ENCODE measurements around the gene TNNI2. TPM values are rescaled to one million over a fixed set of nuclear protein-coding genes. Genes with fewer than 3 reads are reported as not detected.

The TNNI2 gene
- total and polyA plus RNA-seq, 12 donors, result 0.55 to 21.8 (median 2.4) TPM; not detected in 3

GRCh38 chr11:1880746-1881441 lies 42.1 kb downstream of the TNNI2 start:
- Histone ChIP-seq H3K9me3 (replicated peaks in 1 of 3) (no peaks in the 10 kb centered on the region), H3K4me3 (no peak overlapping the region), H3K27me3 (no peaks in the 10 kb centered on the region), H3K4me1 (replicated peaks in 1 of 2) (peaks cover 9 to 42% of the 10 kb centered on the region in 2 donors), H3K36me3 (replicated peaks in 1 of 2) (peaks cover 0 to 34% of the 10 kb centered on the region in 2 donors), H3K27ac (peak overlapping the region; percentile 31 to 97 (median 69))
- DNase-seq, result peak in 1 of 7 donors; percentile 21
- WGBS, 4 donors, result 67 to 90% (median 72%) methylated on average over 2 to 9 of the region's 9 CpGs; no CpG with 5 or more reads in 1 of the 4 donors
- TF ChIP-seq, protein P1, sequence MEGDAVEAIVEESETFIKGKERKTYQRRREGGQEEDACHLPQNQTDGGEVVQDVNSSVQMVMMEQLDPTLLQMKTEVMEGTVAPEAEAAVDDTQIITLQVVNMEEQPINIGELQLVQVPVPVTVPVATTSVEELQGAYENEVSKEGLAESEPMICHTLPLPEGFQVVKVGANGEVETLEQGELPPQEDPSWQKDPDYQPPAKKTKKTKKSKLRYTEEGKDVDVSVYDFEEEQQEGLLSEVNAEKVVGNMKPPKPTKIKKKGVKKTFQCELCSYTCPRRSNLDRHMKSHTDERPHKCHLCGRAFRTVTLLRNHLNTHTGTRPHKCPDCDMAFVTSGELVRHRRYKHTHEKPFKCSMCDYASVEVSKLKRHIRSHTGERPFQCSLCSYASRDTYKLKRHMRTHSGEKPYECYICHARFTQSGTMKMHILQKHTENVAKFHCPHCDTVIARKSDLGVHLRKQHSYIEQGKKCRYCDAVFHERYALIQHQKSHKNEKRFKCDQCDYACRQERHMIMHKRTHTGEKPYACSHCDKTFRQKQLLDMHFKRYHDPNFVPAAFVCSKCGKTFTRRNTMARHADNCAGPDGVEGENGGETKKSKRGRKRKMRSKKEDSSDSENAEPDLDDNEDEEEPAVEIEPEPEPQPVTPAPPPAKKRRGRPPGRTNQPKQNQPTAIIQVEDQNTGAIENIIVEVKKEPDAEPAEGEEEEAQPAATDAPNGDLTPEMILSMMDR (IDR thresholded peaks at IDR 0.05), result no peak
- no peak for TF ChIP-seq POLR2A (IDR thresholded peaks at IDR 0.05)
- intact Hi-C loops (cut with DNase I), result loop anchor here (5.0 kb wide), 2 partner anchors 36 to 271 kb away; partner anchors contain the start of gene TNNT3 (in 1 of the 2)

GRCh38 chr11:1881442-1882264 lies 42.9 kb downstream of the TNNI2 start:
- intact Hi-C loops (cut with DNase I), result loop anchor here (5.0 kb wide), 2 partner anchors 36 to 271 kb away; partner anchors contain the start of gene TNNT3 (in 1 of the 2)
- 55 to 100% (median 64%) methylated on average over 2 to 43 of the region's 43 CpGs for WGBS, 4 donors
- H3K4me1 ChIP-seq (replicated peaks in 1 of 2), result peaks cover 1 to 35% of the 10 kb centered on the region in 2 donors

DNA sequence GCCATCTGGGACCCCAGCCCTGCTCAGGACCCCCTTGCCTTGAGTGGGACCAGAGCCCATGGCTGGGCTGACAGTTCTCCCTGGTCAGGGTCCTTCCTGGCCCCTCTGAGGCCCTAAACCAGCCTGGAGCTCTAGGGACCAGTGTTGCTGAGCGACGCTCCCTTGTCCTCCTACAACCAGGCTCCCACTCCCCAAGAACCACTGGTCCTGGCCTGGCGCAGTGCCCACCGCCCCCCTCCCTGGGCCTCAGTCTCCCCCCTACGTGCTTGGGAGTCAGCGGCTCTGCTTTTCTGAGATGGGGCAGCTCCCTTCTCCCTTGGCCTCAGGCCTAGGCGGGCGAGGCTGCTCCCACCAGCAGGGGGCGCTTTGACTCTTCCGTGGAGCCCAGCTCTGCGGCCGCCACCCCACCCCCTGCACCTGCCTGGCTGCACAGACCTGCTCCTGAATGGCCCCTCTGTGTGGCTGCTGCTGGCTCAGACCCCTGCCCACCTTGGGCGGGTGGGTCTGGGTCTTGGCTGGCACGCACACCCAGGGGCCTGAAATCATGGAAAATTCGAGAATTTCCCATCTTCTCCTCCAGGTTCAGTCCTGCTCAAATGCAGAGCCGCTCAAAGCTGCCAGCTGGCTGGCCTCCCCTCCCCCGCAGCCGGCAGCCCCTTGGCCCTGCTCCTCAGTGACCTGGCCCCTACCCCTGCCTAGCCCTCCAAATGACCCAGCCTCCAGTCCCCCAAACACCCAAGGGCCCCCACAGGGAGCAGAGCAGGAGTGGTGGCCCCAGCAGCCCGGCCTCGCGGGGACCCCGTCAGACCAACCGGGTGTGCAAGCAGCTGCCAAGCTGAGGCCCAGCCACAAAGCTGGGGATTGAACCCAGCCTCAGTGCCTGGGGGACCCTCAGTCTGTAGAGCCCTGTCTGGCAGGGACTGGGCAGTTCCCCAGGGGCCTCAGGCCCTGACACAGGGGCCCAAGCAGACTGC lies 43.8 kb downstream of the TNNI2 start:
- Histone ChIP-seq H3K9me3 (replicated peaks in 1 of 3) (no peaks in the 10 kb centered on the region), H3K4me3 (no peak overlapping the region), H3K4me1 (replicated peaks in 1 of 2) (peaks cover 0 to 26% of the 10 kb centered on the region in 2 donors), H3K27me3 (no peaks in the 10 kb centered on the region), H3K36me3 (replicated peaks in 1 of 2) (peaks cover 0 to 49% of the 10 kb centered on the region in 2 donors), H3K27ac (peak overlapping the region in 3 of 5 donors; percentile 26 to 97 (median 76))
- WGBS, 4 donors, result 18 to 39% (median 34%) methylated on average over 9 to 23 of the region's 23 CpGs
- intact Hi-C loops (cut with DNase I), result loop anchor here (5.0 kb wide), 2 partner anchors 35 to 270 kb away; partner anchors contain the start of gene TNNT3 (in 1 of the 2)
- peak; percentile 73 to 88 (median 82) for DNase-seq
- TF ChIP-seq, protein P1 (IDR thresholded peaks at IDR 0.05), result peak; percentile 81 to 93 (median 86)
- no peak for TF ChIP-seq POLR2A (IDR thresholded peaks at IDR 0.05)

More at GRCh38 chr11:1881442-1882264, 42.9 kb downstream of the TNNI2 start:
- Histone ChIP-seq H3K27ac (peak overlapping the region in 4 of 5 donors; percentile 31 to 97 (median 65)), H3K4me3 (no peak overlapping the region), H3K9me3 (replicated peaks in 1 of 3) (no peaks in the 10 kb centered on the region), H3K27me3 (no peaks in the 10 kb centered on the region), H3K36me3 (replicated peaks in 1 of 2) (peaks cover 0 to 41% of the 10 kb centered on the region in 2 donors)
- DNase-seq, result peak in 5 of 7 donors; percentile 24 to 52 (median 31)
- TF ChIP-seq, protein P1 (IDR thresholded peaks at IDR 0.05), result no peak
- TF ChIP-seq POLR2A (IDR thresholded peaks at IDR 0.05), result no peak
